ENCODE results near the gene PLD3. TPM values are rescaled to one million over a fixed set of nuclear protein-coding genes. Genes with fewer than 3 reads are reported as not detected.

Gene PLD3
- total RNA-seq, 1 donor = 136 TPM

DNA sequence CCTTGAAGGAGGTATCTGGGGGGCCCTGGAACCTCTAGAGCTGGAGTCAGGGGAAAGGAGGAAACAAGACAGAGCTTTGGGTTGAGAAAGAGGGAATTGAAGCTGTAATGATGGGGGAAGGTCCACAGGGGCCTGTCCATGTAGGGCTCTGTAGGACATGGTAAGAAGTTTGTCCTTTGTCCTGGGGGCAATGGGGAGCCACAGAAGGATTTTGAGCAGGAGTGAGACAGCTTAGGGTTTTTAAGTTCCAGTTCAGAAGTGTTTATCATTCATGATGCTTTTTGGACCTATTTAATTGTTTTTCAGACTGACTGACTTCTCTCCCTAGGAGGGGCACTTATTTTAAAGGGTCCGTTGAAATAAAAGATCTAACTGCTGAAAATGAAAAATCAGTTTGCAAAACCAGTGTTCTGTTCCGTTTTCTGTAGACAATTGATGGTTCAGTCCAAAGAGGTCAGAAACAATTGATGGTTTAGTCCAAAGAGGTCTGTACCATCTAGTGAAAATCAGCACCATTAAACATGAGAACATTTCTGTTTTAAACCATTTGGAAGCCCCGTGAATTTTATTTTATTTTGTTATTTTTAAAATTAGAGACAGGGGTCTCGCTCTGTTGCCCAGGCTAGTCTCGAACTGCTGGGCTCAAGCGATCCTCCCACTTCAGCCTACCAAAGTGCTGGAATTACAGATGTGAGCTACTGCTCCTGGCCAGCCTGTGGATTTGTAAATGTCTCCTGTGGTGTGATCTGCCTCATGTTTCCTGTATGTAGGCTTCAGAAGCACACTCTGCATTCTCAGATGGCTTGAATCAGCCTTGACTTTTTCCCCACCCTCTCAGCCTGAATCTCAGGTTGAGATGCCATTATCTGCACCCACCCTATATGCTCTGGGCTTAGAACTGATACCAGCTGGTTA is 8.4 kb downstream of the PLD3 start:
- TF ChIP-seq CTCF (IDR thresholded peaks at IDR 0.05; ENCODE audit: extremely low read depth, low read depth, low read length) = no peak
- peak overlapping the region; percentile 3 for H3K27ac ChIP-seq (ENCODE audit: low read depth, low read length)
- no peak overlapping the region for H3K4me2 ChIP-seq (ENCODE audit: insufficient read depth, low read length)
- DNase-seq (ENCODE audit: insufficient read length, low spot score, missing footprints) = no peak
- no peak overlapping the region for H2AFZ ChIP-seq (ENCODE audit: low read length)
- H3K27me3 ChIP-seq (ENCODE audit: insufficient read depth, low read length) = no peaks in the 10 kb centered on the region
- H3K79me2 ChIP-seq (ENCODE audit: insufficient read depth, low read length) = peaks cover 15% of the 10 kb centered on the region
- H3K9me3 ChIP-seq (ENCODE audit: low read depth, low read length) = no peaks in the 10 kb centered on the region
- H4K20me1 ChIP-seq (ENCODE audit: insufficient read depth, low read length) = peaks cover 14% of the 10 kb centered on the region
- H3K4me1 ChIP-seq (ENCODE audit: insufficient read depth, low read length) = no peaks in the 10 kb centered on the region
- H3K4me3 ChIP-seq (ENCODE audit: insufficient read depth, low read length) = no peak overlapping the region
- H3K36me3 ChIP-seq (ENCODE audit: insufficient read depth, low read length) = peaks cover 3% of the 10 kb centered on the region

GRCh38 chr19:40357640-40358039 is 9.1 kb downstream of the PLD3 start:
- H3K4me3 ChIP-seq (ENCODE audit: insufficient read depth, low read length) = no peak overlapping the region
- no peak overlapping the region for H3K4me2 ChIP-seq (ENCODE audit: insufficient read depth, low read length)
- no peaks in the 10 kb centered on the region for H3K27me3 ChIP-seq (ENCODE audit: insufficient read depth, low read length)
- H3K36me3 ChIP-seq (ENCODE audit: insufficient read depth, low read length) = peaks cover 3% of the 10 kb centered on the region
- DNase-seq (ENCODE audit: insufficient read length, low spot score, missing footprints) = peak; percentile 21
- H4K20me1 ChIP-seq (ENCODE audit: insufficient read depth, low read length) = peaks cover 14% of the 10 kb centered on the region
- no peaks in the 10 kb centered on the region for H3K4me1 ChIP-seq (ENCODE audit: insufficient read depth, low read length)
- H3K9me3 ChIP-seq (ENCODE audit: low read depth, low read length) = no peaks in the 10 kb centered on the region
- H2AFZ ChIP-seq (ENCODE audit: low read length) = no peak overlapping the region
- H3K27ac ChIP-seq (ENCODE audit: low read depth, low read length) = peak overlapping the region; percentile 3
- TF ChIP-seq CTCF (IDR thresholded peaks at IDR 0.05; ENCODE audit: extremely low read depth, low read depth, low read length) = no peak
- peaks cover 15% of the 10 kb centered on the region for H3K79me2 ChIP-seq (ENCODE audit: insufficient read depth, low read length)

- Histone ChIP-seq H3K79me2 (ENCODE audit: insufficient read depth, low read length) (peaks cover 12% of the 10 kb centered on the region), H3K9me3 (ENCODE audit: low read depth, low read length) (no peaks in the 10 kb centered on the region), H4K20me1 (ENCODE audit: insufficient read depth, low read length) (peaks cover 14% of the 10 kb centered on the region), H3K36me3 (ENCODE audit: insufficient read depth, low read length) (peaks cover 3% of the 10 kb centered on the region), H3K27me3 (ENCODE audit: insufficient read depth, low read length) (no peaks in the 10 kb centered on the region), H3K4me3 (ENCODE audit: insufficient read depth, low read length) (no peak overlapping the region), H3K4me1 (ENCODE audit: insufficient read depth, low read length) (peaks cover 4% of the 10 kb centered on the region), H3K27ac (ENCODE audit: low read depth, low read length) (no peak overlapping the region), H3K4me2 (ENCODE audit: insufficient read depth, low read length) (no peak overlapping the region), H2AFZ (ENCODE audit: low read length) (no peak overlapping the region)
- peak; percentile 6 for DNase-seq (ENCODE audit: insufficient read length, low spot score, missing footprints)
- no peak for TF ChIP-seq CTCF (IDR thresholded peaks at IDR 0.05; ENCODE audit: extremely low read depth, low read depth, low read length)
Observed at GRCh38 chr19:40358773-40359172, 10.3 kb downstream of the PLD3 start.

- no peak overlapping the region for H3K27ac ChIP-seq (ENCODE audit: low read depth, low read length)
- H3K4me3 ChIP-seq (ENCODE audit: insufficient read depth, low read length) = no peak overlapping the region
- peaks cover 7% of the 10 kb centered on the region for H3K4me1 ChIP-seq (ENCODE audit: insufficient read depth, low read length)
- H3K4me2 ChIP-seq (ENCODE audit: insufficient read depth, low read length) = no peak overlapping the region
- H3K79me2 ChIP-seq (ENCODE audit: insufficient read depth, low read length) = peaks cover 12% of the 10 kb centered on the region
- peaks cover 3% of the 10 kb centered on the region for H3K36me3 ChIP-seq (ENCODE audit: insufficient read depth, low read length)
- DNase-seq (ENCODE audit: insufficient read length, low spot score, missing footprints) = peak; percentile 23
- no peak overlapping the region for H2AFZ ChIP-seq (ENCODE audit: low read length)
- H4K20me1 ChIP-seq (ENCODE audit: insufficient read depth, low read length) = peaks cover 14% of the 10 kb centered on the region
- TF ChIP-seq CTCF (IDR thresholded peaks at IDR 0.05; ENCODE audit: extremely low read depth, low read depth, low read length) = no peak
- H3K27me3 ChIP-seq (ENCODE audit: insufficient read depth, low read length) = no peaks in the 10 kb centered on the region
- H3K9me3 ChIP-seq (ENCODE audit: low read depth, low read length) = no peaks in the 10 kb centered on the region
Observed at GRCh38 chr19:40360020-40360707, 11.7 kb downstream of the PLD3 start.
